Stimulated activated memory B cell treated with anti-CD40 and anti-IgM and Interleukin-4, amounts not matched to agents 10 μg/mL and 1 μg/mL and 100 μg/mL, for 72 hours (primary cell): ENCODE data around the gene STRA6.
A peak's percentile ranks its signal among the peaks of the same experiment; 100 is the strongest.
"Not testable (repeated sequence)": the region's sequence is repeated elsewhere in the genome, so short reads cannot be mapped to it uniquely, and the experiment has no call there.

Experiments
- ATAC-seq: fragments of 150-1000 bp; cut with Tn5 transposase; 2 replicates; pipeline ENCODE4 v1.10.0; 2021
- H3K27ac Mint-ChIP-seq: one replicate; pipeline ENCODE4 v1.8.0; 2022; ENCODE audit warnings: mild to moderate bottlenecking, mixed read lengths
- H3K27me3 Mint-ChIP-seq: one replicate; pipeline ENCODE4 v1.8.0; 2022; ENCODE audit warnings: mixed read lengths
- H3K36me3 Mint-ChIP-seq: one replicate; pipeline ENCODE4 v1.8.0; 2022; ENCODE audit warnings: mixed read lengths
- H3K4me1 Mint-ChIP-seq: one replicate; pipeline ENCODE4 v1.8.0; 2022; ENCODE audit warnings: mixed read lengths
- H3K4me3 Mint-ChIP-seq: one replicate; pipeline ENCODE4 v1.8.0; 2022; ENCODE audit warnings: mild to moderate bottlenecking, moderate library complexity, mixed read lengths
- H3K9me3 Mint-ChIP-seq: one replicate; pipeline ENCODE4 v1.8.0; 2022; ENCODE audit warnings: mixed read lengths

STRA6 gene

DNA sequence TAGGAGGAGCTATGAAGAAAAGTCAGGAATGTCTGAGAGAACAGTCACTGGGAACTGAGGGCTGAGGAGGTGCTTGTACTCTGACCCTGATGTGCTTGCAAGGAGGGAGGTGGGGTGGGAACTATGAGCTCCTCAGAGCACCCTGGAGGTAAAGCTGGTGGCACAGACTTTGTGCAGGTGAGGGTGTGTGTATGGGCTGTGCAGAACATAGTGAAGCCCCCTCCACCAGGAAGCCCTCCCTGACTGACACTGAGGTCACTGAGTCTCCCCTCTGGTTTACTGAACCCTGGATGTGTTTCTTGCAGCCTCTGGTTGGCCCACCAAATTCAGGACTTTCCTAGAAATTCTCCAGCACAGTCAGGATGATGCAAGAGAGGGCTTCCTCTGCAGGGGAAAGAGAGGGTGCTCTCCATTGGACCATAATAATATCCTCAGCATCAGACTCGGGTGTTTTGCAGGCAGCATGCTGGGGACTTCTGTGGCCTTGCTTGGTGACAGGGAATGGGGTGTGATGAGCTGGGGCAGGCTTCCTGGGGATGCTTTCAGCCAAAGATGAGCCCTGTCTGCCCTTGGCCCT is 30.5 kb downstream of the STRA6 start:
- no peaks in the 10 kb centered on the region for H3K9me3 Mint-ChIP-seq
- no peaks in the 10 kb centered on the region for H3K4me1 Mint-ChIP-seq
- H3K36me3 Mint-ChIP-seq = no peaks in the 10 kb centered on the region
- ATAC-seq = no peak
- H3K27ac Mint-ChIP-seq = no peak overlapping the region
- H3K4me3 Mint-ChIP-seq = no peak overlapping the region
- peaks cover 55% of the 10 kb centered on the region for H3K27me3 Mint-ChIP-seq

DNA sequence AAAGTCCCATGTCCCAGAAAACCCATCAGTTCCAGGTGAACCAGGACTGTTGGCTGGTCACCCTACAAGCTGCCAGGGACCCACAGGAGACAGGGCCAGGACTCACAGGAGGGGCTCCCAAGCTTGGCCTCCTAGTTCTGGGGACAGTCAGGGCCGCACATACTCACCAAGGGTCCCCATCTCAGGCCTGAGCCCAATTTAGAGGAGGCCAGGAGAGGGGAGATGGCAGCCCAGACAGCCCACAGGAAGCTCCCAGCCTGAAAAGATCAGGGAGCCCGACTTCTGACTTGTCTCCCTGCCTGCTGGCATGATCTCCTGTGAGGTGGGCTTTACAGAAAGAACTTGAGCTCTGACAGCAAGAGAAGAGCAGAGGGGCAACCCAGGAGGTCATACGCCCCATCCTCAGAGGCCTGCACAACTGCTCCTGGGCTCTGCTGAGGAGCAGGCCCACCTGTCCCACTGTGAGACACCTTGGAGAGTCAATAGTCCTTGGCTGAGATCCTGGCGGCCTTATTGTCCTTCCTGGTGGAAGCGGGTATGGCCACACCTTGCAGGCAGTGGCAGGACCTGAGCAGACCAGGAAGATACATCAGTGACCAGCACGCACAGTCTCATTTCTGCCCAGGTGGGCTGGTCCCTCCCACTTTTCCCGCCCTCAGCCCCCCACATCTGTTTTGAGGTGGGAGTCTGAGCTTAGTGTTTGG is 31.6 kb downstream of the STRA6 start:
- Mint-ChIP-seq H3K36me3 (no peaks in the 10 kb centered on the region), H3K4me3 (no peak overlapping the region), H3K27me3 (peaks cover 45% of the 10 kb centered on the region), H3K4me1 (no peaks in the 10 kb centered on the region), H3K9me3 (no peaks in the 10 kb centered on the region), H3K27ac (no peak overlapping the region)
- no peak for ATAC-seq

DNA sequence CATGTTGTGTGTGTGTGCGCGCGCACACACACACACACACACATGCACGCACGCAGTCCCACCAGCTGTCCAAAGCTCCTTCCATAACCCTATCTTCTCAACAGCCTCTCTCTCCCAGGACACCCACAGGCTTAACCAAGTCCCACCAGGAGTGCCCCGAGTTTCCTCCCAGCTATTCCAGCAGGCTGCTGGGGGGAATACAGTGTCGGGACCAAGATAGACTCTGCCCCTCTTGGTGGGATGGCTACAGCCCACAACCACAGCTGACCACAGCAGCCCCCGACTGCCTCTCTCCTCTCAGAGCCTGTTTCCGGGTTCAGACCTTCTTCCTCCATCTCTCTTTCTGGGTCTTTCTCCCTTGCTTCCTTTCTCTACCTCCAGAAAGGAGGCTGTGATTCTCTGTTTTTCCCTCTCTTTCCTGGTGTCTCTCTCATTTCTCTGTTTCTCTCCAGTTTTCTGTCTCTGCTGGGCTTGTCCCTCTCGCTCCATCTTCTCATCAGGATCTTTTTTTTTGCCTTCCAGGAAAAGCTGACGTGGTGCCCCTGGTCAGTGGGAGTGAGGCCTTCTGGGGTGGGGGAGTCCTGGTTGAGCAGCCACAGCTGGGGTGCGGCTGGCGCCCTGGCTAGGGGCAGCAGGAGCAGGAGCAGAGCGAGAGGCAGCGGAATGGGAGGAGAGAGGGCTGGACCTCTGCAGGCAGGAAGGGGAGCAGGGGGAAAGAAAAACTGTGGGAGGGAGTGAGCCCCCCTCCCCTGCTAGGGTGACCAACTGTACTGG is 32.3 kb downstream of the STRA6 start:
- peaks cover 38% of the 10 kb centered on the region for H3K27me3 Mint-ChIP-seq
- no peak overlapping the region for H3K27ac Mint-ChIP-seq
- H3K9me3 Mint-ChIP-seq = no peaks in the 10 kb centered on the region

DNA sequence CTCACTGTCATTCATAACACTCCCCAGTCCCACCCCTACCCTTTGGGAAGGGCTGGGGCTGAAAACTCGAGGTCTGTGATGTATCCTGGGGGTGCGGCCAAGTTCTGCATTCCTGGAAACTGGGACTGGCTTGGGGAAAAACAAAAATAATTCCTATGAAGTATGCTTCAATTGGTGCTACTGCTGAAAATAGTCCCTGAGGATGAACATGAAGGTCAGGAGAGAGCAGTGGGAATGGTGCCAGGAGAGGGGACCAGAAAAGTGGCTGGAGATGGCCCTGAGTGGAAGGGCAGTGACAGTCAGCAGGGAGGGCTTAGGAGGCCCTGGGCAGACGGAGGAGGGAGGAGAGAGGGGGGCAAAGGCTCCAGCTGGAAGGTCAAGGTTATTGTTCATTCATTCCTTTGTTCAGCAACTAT is 33.9 kb downstream of the STRA6 start:
- no peak overlapping the region for H3K27ac Mint-ChIP-seq

More for the DNA sequence above, 32.3 kb downstream of the STRA6 start:
- no peak for ATAC-seq
- no peaks in the 10 kb centered on the region for H3K4me1 Mint-ChIP-seq
- H3K36me3 Mint-ChIP-seq = no peaks in the 10 kb centered on the region
- no peak overlapping the region for H3K4me3 Mint-ChIP-seq

DNA sequence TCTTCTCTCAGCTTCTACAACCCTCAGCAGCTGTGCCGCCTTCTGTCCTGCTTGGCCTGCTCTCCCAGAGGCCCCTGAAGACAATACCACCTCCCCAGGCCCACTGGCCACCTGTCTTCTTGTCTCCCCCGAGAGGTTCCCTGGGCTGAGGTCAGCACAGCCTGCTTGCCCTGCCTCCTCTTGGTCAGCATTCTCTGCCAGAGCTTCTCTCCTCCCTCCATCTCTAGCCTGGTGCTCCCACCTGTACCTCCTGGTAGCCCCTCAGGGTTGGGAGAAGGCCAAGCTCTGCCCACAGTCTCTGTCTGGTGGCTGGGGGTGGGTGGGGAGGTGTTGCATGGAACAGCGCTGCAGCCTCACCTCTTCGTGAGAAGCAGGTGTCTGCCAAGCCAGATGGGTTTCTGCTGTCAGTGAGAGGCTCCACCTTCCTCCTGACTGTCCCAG is 34.7 kb downstream of the STRA6 start:
- H3K4me3 Mint-ChIP-seq = no peak overlapping the region
- no peaks in the 10 kb centered on the region for H3K36me3 Mint-ChIP-seq
- ATAC-seq = no peak
- H3K9me3 Mint-ChIP-seq = no peaks in the 10 kb centered on the region
- no peaks in the 10 kb centered on the region for H3K4me1 Mint-ChIP-seq
- H3K27ac Mint-ChIP-seq = no peak overlapping the region
- peaks cover 47% of the 10 kb centered on the region for H3K27me3 Mint-ChIP-seq

More for the DNA sequence above, 33.9 kb downstream of the STRA6 start:
- no peak for ATAC-seq
- no peak overlapping the region for H3K4me3 Mint-ChIP-seq
- no peaks in the 10 kb centered on the region for H3K4me1 Mint-ChIP-seq
- peaks cover 46% of the 10 kb centered on the region for H3K27me3 Mint-ChIP-seq
- H3K9me3 Mint-ChIP-seq = no peaks in the 10 kb centered on the region
- no peaks in the 10 kb centered on the region for H3K36me3 Mint-ChIP-seq

DNA sequence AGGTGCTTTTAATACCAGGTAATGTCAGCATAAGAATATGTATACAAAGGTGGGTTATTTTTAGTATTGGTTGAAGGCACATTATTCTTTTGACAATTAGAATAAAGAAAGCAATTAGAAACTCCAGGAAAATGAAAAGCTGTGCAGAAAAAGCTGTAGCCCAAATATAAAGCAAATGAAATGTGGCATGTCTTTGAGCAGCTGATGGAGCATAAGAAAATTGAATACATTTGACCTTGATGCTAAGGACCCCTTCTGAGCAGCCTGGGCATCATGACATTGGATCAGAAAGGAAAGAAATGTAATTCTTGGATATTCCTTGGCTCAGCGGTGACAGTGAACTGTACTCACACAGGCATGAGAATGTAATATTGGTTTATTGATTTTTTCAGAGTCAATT is 37.1 kb downstream of the STRA6 start:
- Mint-ChIP-seq H3K9me3 (no peaks in the 10 kb centered on the region), H3K4me3 (no peak overlapping the region), H3K36me3 (no peaks in the 10 kb centered on the region), H3K27ac (no peak overlapping the region), H3K27me3 (peaks cover 59% of the 10 kb centered on the region), H3K4me1 (no peaks in the 10 kb centered on the region)
- ATAC-seq = no peak

DNA sequence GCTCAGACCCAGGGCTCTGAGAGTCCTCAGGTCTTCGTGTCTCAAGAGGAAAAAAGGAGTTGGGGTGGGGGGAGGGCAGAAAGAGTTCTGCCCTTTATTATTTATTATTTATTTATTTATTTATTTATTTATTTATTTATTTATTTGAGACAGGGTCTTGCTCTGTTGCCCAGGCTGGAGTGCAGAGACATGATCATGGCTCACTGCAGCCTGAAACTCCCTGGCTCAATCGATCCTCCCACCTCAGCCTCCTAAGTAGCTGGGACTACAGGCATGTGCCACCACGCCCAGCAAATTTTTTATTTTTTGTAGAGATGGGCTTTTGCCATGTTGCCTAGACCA is 40.4 kb downstream of the STRA6 start:
- Mint-ChIP-seq H3K4me1 (peaks cover 11% of the 10 kb centered on the region), H3K27me3 (peaks cover 46% of the 10 kb centered on the region)
- H3K36me3 Mint-ChIP-seq, ATAC-seq, H3K4me3 Mint-ChIP-seq, H3K9me3 Mint-ChIP-seq, H3K27ac Mint-ChIP-seq: not testable (repeated sequence)

DNA sequence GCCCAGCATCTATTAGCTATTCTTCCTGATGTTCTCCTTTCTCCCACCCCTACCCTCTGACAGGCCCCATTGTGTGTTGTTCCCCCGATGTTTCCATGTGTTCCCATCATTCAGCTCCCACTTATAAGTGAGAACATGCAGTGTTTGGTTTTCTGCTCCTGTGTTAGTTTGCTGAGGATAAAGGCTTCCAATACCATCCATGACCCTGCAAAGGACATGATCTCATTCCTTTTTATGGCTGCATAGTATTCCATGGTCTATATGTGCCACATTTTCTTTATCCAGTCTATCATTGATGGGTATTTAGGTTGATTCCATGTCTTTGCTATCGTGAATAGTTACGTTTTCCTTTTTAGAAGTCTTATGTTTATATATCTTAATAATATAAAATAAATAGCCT is 42.2 kb downstream of the STRA6 start:
- not testable (repeated sequence) for ATAC-seq, H3K36me3 Mint-ChIP-seq, H3K9me3 Mint-ChIP-seq, H3K27ac Mint-ChIP-seq, H3K4me3 Mint-ChIP-seq
- Mint-ChIP-seq H3K27me3 (peaks cover 47% of the 10 kb centered on the region), H3K4me1 (peaks cover 11% of the 10 kb centered on the region)

DNA sequence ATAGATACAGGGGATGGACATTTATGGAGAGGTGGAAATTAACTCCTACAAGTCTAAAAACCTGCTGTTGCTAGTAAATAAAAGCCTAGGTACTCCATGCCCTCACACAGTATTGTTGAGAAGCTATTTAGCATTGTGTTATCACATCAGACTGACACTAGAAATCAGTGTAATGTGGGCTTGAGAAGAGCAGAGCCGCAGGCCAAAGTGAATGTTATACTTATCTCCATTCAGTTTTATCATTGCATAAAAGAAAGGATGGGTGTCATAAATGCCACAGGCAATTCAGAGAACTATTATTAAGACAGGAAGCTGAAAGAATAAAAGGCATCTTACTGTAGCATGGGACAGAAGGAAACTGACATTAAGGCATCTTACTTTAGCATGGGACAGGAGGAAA is 42.8 kb downstream of the STRA6 start:
- H3K27me3 Mint-ChIP-seq = peaks cover 53% of the 10 kb centered on the region
- H3K27ac Mint-ChIP-seq = no peak overlapping the region
- H3K4me1 Mint-ChIP-seq = peaks cover 11% of the 10 kb centered on the region
- no peaks in the 10 kb centered on the region for H3K9me3 Mint-ChIP-seq
- H3K4me3 Mint-ChIP-seq = no peak overlapping the region
- no peak for ATAC-seq
- H3K36me3 Mint-ChIP-seq = no peaks in the 10 kb centered on the region

DNA sequence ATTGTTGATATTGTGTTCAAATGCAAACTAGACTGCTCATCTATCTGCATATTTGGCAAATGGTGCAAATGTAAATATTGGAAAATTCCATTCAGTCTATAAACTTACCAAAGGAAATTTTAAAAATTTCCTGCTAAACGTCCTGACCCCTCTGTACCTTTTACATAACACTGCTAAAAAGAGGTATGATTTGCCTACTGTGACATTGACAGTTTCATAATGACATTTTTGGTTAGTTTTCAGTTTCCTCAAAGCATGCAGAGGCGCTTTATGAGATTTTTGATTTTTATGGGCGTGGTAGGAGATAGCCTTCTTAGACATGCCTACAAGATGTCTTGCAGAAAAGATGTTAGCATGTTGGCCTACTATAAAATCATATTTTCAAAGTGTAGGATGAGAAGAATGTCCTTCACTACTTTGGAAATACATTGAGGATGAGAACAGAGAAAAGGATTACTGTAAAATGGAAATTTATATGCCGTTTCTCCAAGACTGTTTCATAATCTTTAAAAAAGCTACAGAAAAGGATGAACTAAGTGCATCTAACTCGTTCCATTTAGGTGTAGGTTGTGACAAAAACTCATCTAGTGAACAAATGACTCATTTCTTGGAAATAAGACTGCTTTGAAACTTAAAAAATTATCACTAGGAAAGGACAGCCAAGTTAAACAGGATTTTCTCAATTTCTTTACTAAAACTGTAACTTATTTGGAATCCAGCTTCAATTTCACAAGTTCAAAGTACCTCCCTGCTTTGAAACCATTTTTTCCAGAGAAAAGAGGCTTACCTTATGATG is 43.5 kb downstream of the STRA6 start:
- peak; percentile 55 for ATAC-seq
- no peak overlapping the region for H3K4me3 Mint-ChIP-seq

DNA sequence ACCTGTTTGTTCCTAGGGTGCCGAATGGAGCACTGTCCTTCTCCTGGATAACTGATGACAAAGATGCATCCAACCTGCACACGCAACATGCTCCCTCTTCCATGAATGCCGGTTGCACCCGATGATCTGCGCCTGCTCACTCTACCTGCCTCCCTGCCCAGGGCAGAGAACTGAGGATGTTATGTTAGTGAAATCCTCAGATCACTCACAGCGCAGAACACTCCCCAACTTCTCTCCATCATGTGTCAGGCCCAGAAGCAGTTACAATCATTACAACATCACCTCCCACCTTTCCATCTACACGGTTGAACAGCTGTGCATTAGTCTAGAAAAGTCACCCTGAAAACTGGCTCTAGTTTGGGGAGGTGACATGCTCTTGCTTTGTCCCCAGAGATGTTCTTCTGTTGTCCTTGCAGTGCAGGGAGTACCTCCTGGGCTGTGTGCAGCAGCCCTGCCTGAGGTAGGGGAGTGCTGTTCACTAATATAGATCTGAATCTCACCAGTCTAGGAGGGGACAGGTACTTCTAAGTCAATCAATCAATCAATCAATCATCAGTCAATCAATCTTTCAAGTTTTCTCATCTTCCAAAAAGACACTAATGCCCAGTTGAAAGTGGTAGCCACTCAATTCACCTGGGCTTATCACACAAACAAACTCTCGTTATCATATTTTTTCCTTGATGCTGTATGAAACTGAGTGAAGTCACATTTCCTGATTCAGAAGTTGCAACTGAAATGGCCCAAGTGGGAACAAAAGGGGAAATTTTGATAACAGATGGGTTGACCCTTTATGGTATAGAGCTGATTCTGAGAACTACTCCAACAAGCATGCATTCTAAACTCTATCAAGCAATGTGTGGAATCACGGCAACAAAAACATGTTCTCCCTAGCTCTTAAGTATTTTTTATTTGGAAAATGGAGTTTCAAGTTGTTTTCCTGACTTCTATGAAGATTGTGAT is 44.4 kb downstream of the STRA6 start:
- no peak for ATAC-seq

More for the DNA sequence above, 43.5 kb downstream of the STRA6 start:
- Mint-ChIP-seq H3K27me3 (peaks cover 52% of the 10 kb centered on the region), H3K4me1 (peaks cover 11% of the 10 kb centered on the region), H3K9me3 (no peaks in the 10 kb centered on the region), H3K36me3 (no peaks in the 10 kb centered on the region), H3K27ac (no peak overlapping the region)

DNA sequence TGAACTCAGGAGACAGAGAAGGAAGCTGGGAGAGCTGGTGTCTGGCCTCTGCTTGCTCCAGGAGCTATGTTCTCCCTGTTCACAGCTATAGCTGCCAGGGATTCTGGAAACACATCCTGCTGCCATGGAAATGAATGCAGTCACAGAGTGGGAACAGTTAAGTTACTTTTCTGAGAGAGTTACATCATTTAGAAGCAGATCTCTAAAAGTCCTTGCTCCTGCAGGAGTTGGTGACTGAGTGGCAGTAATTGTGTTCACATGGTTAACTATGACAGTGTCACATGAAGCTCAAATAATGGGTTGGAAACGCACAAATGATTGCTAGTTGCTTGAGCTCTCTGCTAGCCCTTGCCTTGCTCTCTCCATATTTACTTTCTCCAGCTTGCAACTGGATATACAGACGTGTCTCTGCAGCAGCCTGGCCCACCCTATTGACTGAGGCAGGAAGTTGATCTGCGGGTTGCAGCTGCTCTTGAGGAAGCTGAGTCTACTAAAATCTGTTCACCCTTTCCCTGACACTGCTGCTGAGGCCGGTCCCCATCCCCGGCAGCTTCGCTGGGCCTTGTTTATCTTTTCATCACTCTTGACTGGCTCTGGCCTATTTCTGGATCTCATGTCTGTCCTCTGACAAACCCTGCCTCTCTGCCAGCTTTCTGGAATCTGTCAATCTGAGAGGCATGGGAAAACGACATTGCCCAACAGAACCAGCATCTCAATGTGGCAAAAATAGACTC is 45.7 kb downstream of the STRA6 start:
- Mint-ChIP-seq H3K4me3 (no peak overlapping the region), H3K36me3 (no peaks in the 10 kb centered on the region), H3K27me3 (peaks cover 51% of the 10 kb centered on the region), H3K9me3 (no peaks in the 10 kb centered on the region), H3K27ac (no peak overlapping the region), H3K4me1 (peaks cover 11% of the 10 kb centered on the region)
- ATAC-seq = no peak

More for the DNA sequence above, 44.4 kb downstream of the STRA6 start:
- Mint-ChIP-seq H3K27ac (no peak overlapping the region), H3K9me3 (no peaks in the 10 kb centered on the region), H3K36me3 (no peaks in the 10 kb centered on the region), H3K4me3 (no peak overlapping the region), H3K27me3 (peaks cover 51% of the 10 kb centered on the region), H3K4me1 (peaks cover 11% of the 10 kb centered on the region)

DNA sequence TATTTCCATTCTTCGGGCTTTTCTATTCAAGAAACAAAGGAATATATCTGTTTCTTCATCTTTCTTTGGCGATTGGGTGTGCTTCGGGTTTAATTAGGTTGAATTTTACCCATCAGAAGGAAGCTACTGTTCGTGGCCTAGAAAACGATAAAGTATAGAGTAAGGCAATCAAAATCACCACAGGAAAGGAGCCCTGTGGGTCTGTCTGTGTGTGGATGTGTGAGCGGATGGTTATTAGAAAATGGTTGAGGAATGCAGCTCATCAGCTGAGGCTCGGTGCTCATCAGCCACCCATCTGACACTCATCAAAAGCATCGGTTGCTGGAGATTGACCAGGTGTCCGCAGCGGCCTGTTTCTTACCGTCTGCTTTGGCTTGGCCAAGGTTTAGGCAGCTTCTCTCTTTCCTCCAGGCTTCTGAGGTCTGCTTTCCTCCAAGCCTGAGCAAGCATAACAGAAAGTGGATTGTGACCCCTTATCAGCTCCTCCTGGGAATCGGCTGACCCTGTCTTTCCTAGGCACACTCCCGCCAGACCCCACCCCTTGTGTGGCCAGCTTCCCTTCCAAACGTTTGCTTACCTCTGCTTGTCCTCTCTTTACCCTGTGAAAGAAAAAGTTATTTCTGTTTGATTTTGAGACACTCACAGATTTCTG is 46.7 kb downstream of the STRA6 start:
- H3K36me3 Mint-ChIP-seq = no peaks in the 10 kb centered on the region
- H3K27me3 Mint-ChIP-seq = peaks cover 52% of the 10 kb centered on the region
- no peaks in the 10 kb centered on the region for H3K9me3 Mint-ChIP-seq
- ATAC-seq = no peak
- no peak overlapping the region for H3K27ac Mint-ChIP-seq
- no peak overlapping the region for H3K4me3 Mint-ChIP-seq
- peaks cover 11% of the 10 kb centered on the region for H3K4me1 Mint-ChIP-seq
